Measurements from ENCODE around the gene LIPK.
"Not testable (repeated sequence)": the region's sequence is repeated elsewhere in the genome, so short reads cannot be mapped to it uniquely, and the experiment has no call there.

Gene LIPK

GRCh38 chr10:88661577-88661976 lies 44.5 kb upstream of the LIPK start:
- no peak overlapping the region for H3K4me3 ChIP-seq (ENCODE audit: low read depth, low read length)
- no peak for DNase-seq (ENCODE audit: low read depth)
- TF ChIP-seq MAX (IDR thresholded peaks at IDR 0.05; ENCODE audit: low read depth, low read length) (no peak), CTCF (IDR thresholded peaks at IDR 0.05; ENCODE audit: low read depth, low read length) (no peak), MYC (IDR thresholded peaks at IDR 0.05; ENCODE audit: low read depth, low read length) (no peak), POLR2A (IDR thresholded peaks at IDR 0.05; ENCODE audit: extremely low read depth, insufficient read length) (no peak)

DNA sequence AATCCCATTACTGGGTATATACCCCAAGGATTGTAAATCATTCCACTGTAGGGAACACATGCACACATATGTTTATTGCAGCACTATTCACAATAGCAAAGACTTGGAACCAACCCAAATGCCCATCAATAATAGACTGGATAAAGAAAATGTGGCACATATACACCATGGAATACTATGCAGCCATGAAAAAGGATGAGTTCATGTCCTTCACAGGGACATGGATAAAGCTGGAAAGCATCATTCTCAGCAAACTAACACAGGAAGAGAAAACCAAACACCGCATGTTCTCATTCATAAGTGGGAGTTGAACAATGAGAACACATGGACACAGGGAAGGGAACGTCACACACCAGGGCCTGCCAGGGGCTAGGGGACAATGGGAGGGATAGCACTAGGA lies 42.9 kb upstream of the LIPK start:
- not testable (repeated sequence) for DNase-seq (ENCODE audit: low read depth); H3K4me3 ChIP-seq (ENCODE audit: low read depth, low read length)

DNA sequence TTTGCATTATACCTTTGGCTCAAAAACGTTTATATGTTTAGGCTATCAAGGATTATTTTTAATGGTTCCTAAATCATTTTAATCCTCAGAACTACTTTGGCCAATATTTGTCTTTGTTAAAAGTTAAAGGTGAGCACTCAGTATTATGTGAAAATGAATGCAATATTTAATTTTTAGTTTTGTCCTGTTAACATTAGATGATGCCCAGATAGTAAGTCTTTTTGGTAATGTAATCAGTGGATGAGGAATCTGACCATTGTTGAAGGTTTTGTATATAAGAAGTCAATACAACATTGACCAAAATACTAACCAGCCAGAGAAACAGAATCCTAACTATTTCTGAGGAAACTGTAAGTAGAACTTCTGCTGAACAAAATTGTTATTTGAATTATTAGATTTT lies 41.9 kb upstream of the LIPK start, which contains the start of gene LIPF:
Gene LIPF (plus strand): TSS at position 301 of the 400 bp plus-strand sequence. CDS start 2,856 bp downstream, outside the sequence.
- no peak for DNase-seq (ENCODE audit: low read depth)
- TF ChIP-seq POLR2A (IDR thresholded peaks at IDR 0.05; ENCODE audit: extremely low read depth, insufficient read length), result no peak
- TF ChIP-seq CTCF (IDR thresholded peaks at IDR 0.05; ENCODE audit: low read depth, low read length), result no peak
- no peak for TF ChIP-seq MAX (IDR thresholded peaks at IDR 0.05; ENCODE audit: low read depth, low read length)
- no peak for TF ChIP-seq MYC (IDR thresholded peaks at IDR 0.05; ENCODE audit: low read depth, low read length)
- no peak within 1 kb of the TSS for H3K4me3 ChIP-seq (ENCODE audit: low read depth, low read length)

DNA sequence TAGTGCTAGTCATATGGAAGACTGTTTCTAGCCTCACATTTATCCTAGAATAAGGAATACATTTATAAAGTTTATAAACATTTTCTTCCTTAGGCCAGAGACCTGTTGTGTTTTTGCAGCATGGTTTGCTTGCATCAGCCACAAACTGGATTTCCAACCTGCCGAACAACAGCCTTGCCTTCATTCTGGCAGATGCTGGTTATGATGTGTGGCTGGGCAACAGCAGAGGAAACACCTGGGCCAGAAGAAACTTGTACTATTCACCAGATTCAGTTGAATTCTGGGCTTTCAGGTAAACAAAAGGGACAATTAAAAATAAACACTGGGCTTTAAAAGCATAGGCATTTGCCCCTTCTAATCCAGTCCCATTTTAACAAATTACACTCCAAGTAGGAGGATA lies 37.6 kb upstream of the LIPK start:
- no peak overlapping the region for H3K4me3 ChIP-seq (ENCODE audit: low read depth, low read length)
- TF ChIP-seq POLR2A (IDR thresholded peaks at IDR 0.05; ENCODE audit: extremely low read depth, insufficient read length) (no peak), MYC (IDR thresholded peaks at IDR 0.05; ENCODE audit: low read depth, low read length) (no peak), MAX (IDR thresholded peaks at IDR 0.05; ENCODE audit: low read depth, low read length) (no peak), CTCF (IDR thresholded peaks at IDR 0.05; ENCODE audit: low read depth, low read length) (no peak)
- DNase-seq (ENCODE audit: low read depth), result no peak

GRCh38 chr10:88670497-88670896 lies 35.6 kb upstream of the LIPK start:
- H3K4me3 ChIP-seq (ENCODE audit: low read depth, low read length), result no peak overlapping the region
- TF ChIP-seq MAX (IDR thresholded peaks at IDR 0.05; ENCODE audit: low read depth, low read length), result no peak
- DNase-seq (ENCODE audit: low read depth), result no peak

DNA sequence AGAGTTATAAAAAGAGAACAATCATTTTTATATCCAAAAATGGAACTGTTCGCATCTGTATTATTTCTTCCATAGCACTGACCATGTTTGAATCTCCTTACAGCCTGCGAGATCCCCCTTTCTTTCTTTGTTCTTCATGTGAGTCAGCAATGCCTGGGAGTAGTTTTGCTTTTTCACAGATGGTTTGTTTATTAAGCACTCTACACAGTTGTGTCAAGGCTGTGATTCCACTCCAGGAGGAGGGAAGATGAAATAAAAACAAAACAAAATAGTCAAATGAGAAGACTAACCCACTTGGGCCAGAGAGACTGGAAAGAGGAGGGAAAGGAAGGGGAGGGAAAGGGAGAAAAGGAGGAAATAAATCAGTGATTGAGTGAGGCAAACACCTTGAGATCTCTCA lies 34.0 kb upstream of the LIPK start:
- H3K4me3 ChIP-seq (ENCODE audit: low read depth, low read length), result no peak overlapping the region
- TF ChIP-seq MAX (IDR thresholded peaks at IDR 0.05; ENCODE audit: low read depth, low read length) (no peak), MYC (IDR thresholded peaks at IDR 0.05; ENCODE audit: low read depth, low read length) (no peak), CTCF (IDR thresholded peaks at IDR 0.05; ENCODE audit: low read depth, low read length) (no peak)
- no peak for DNase-seq (ENCODE audit: low read depth)

DNA sequence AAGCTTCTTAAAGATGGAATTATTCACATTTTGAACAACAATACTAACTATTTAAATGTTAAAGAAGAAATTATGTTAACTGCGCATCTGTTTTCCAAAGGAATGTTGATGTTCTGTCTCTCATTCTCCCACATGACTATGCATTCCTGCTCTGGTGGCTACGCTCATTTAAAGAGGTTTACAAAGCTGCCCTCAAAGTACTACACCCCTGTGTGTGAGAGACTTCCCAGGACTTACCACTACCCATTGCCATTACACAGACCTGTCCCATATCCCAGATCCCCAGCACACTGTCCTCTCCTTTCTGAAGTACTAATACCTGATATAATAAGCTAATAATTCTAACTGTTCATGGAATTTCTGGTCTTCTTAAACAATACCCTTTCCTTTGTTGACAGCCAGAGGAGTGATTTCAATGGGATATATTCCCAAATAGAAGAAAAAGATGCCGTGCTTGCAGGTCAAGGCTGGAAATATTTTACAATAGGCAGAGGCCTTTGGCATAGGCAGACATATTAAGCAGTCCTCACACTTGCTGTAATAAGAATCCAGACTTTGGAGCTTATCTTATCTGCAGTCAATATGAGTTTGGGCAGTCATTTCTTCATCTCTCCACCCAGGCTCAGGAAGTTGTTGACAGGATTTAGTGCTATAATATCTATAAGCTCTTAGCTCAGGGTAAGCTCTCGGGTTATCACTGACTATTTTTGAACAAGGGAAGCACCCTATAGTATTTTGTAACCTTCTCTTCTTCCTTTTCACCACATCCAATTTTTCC lies 29.6 kb upstream of the LIPK start:
- no peak overlapping the region for H3K4me3 ChIP-seq (ENCODE audit: low read depth, low read length)
- DNase-seq (ENCODE audit: low read depth), result no peak
- TF ChIP-seq CTCF (IDR thresholded peaks at IDR 0.05; ENCODE audit: low read depth, low read length), result no peak
- TF ChIP-seq POLR2A (IDR thresholded peaks at IDR 0.05; ENCODE audit: extremely low read depth, insufficient read length), result no peak
- TF ChIP-seq MYC (IDR thresholded peaks at IDR 0.05; ENCODE audit: low read depth, low read length), result no peak
- no peak for TF ChIP-seq MAX (IDR thresholded peaks at IDR 0.05; ENCODE audit: low read depth, low read length)

Data from NB4 (cell line).